Measurements from ENCODE around the gene NIM1K. TPM values are rescaled to one million over a fixed set of nuclear protein-coding genes. Genes with fewer than 3 reads are reported as not detected.

NIM1K gene
- total RNA-seq, 1 experiment from 2014 or later, result 0.41 TPM

Other genes with a start within 250 kb of the NIM1K start
- 0.49 and 1.3 TPM in 2 replicates for gene ANXA2R, start 151.9 kb upstream of the NIM1K start, total RNA-seq (2014; rRNA removed; shearing (Covaris generic))
- 23.4 and 46.7 TPM in 2 replicates for gene ZNF131, start 71.3 kb upstream of the NIM1K start, total RNA-seq (2014; rRNA removed; shearing (Covaris generic))
- 26.0 and 47.1 TPM in 2 replicates for gene HMGCS1, start 121.2 kb downstream of the NIM1K start, total RNA-seq (2014; rRNA removed; shearing (Covaris generic))
- not detected in 2 replicates for gene CCL28, start 220.2 kb downstream of the NIM1K start, total RNA-seq (2014; rRNA removed; shearing (Covaris generic))

All from G401 (cell line).